ENCODE measurements around the gene SMARCAD1. TPM values are rescaled to one million over a fixed set of nuclear protein-coding genes. Genes with fewer than 3 reads are reported as not detected.

SMARCAD1 gene
- total RNA-seq, 2 experiments from 2014 or later = 36.0 to 37.0 TPM

GRCh38 chr4:94339779-94340178 is 132.1 kb downstream of the SMARCAD1 start:
- ChIA-PET POLR2A (no interaction called here), CTCF (no interaction called here)

Other genes starting within 250 kb of the SMARCAD1 start
- gene HPGDS, start 135.0 kb downstream of the SMARCAD1 start, total RNA-seq = not detected
- 10 to 100 TPM; 23.0 to 23.5 TPM for gene PDLIM5, start 244.1 kb downstream of the SMARCAD1 start, total RNA-seq

Data from activated CD8-positive, alpha-beta memory T cell treated with anti-CD3 and anti-CD28 coated beads for 36 hours (primary cell).